ENCODE results near the gene SSR2.

GRCh38 chr1:156020293-156021092 lies at the start of gene SSR2:
- no peak for TF ChIP-seq CTCF (IDR thresholded peaks at IDR 0.05; ENCODE audit: insufficient read depth, low read length, poor library complexity, severe bottlenecking)
- TF ChIP-seq EZH2phosphoT487 (conservative IDR thresholded peaks at IDR 0.05; ENCODE audit: low read length), result no peak
